ENCODE data around the gene ADGRL3.

DNA sequence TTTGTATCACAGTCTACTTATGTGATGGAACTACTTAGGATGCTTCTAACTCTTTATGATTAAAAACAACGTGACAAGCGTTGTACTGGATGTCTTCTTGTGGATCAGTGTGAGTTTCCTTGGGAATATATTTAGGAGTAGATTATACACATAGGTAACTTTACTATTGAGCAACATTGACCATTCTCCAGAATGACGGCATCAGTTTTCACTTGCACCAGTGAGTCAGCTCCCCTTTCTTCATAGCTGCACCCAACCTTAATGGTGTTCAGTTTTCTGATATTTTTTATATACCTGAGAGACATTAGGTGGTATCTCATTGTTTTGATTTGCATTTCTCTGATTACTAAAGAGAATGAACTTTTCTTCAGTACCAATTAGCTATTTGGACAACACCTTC lies 343.9 kb downstream of the ADGRL3 start:
- TF ChIP-seq CTCF (IDR thresholded peaks at IDR 0.05) = no peak
- no peak for TF ChIP-seq POLR2A (IDR thresholded peaks at IDR 0.05)
